G401.6 (cell line): ENCODE results near the gene MUC5AC.

Source experiments
- FAIRE-seq: peaks from 2 replicates; lab custom pipeline; 2012; peaks lifted over from hg19 to GRCh38; lab: Jason Lieb, UNC

Gene MUC5AC

DNA sequence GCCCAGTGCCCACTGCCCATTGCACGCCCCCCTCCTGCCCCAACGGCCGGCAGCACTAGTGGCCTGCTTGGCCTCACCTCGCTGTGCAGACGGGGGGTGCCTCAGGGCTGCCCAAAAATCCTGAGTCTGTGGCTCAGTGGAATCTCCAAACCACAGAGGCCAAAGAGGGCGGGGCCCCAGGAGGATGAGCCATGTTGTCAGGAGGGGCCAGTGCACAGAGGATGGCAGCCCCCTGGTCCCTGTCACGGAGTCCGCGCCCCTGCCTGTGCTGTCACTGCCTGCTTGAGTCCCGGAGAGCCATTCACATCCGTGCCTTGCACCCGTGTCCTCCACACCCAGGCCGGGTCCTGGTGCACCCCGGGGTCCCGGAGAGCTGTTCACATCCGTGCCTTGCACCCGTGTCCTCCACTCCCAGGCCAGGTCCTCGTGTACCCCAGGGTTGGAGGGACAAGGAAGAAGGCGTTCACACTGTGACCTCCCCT lies 36.4 kb upstream of the MUC5AC start:
- no peak for FAIRE-seq

DNA sequence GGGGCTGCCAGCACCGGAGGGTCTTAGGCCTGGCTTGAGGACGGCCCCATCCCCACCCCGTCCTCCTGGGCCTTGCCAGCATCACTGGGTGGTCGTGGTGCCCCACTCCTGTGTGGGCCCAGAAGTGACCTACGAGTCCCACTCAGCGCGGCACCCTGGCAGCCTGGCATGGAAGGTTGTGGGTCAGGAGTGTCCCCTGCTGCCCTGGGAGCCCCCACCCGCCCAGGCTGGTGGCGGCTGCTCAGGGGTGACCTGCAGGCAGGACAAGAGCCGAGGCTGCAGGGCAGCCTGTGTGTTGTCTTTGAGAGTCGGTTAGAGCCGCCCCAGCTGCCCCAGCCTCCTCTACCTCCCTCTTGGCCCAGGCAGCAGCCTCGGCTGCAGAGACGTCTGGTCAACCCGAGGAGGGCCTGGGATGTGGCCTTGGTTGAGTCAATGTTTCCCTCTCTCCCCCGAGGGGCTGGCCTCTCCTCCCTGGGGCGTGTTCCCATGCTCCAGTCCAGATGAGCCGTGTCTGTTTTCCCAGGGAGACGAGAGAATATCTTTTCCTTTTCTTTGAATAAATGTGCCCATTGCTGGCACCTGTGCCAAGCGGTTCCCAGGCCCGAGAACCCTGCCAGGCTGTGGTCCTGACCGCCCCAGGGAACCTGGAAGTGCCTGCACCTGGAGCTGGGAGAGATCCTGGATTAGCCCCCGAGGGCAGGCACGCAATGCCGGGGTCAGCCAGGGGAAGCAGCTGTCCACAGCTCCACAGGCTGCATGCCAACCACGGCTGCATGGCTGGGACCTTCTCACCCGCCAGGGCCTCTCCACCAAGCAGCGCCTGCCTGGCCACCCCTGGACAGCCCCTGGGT lies 35.7 kb upstream of the MUC5AC start:
- no peak for FAIRE-seq

DNA sequence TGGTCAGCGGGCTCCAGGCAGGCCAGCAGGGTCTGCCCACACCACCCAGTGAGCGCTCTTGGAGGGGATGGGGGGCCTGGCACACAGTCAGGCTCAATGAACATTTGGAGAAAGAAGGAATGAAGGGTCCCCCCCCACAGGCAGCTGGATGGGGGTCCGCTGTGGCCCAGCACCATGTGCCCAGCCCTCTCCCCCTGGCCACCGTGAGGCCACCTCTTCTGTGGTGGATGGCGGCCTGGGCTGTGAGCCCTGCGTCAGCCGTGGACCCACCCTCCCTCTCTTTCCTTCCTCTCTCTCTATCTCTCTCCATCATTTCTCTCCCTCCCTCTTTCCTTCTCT lies 35.1 kb upstream of the MUC5AC start:
- FAIRE-seq, result no peak

DNA sequence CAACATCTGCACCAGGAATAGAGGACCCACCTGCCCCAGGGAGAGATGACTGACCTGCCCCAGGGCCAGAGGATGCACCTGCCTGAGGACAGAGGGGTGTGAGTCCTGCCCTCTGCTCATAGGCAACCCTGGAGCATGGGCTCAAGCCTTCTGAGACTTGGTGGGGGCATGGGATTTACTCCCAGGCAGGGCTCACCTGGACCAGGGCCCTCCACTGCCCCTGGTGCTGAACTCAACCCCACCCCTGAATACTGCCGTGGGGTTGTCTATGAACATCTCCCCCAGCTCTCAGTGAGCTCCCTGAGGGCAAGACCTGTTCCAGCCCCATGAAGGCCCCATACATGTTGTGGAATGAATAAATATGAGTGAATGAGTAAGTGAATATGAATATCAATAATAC lies 33.8 kb upstream of the MUC5AC start:
- no peak for FAIRE-seq

DNA sequence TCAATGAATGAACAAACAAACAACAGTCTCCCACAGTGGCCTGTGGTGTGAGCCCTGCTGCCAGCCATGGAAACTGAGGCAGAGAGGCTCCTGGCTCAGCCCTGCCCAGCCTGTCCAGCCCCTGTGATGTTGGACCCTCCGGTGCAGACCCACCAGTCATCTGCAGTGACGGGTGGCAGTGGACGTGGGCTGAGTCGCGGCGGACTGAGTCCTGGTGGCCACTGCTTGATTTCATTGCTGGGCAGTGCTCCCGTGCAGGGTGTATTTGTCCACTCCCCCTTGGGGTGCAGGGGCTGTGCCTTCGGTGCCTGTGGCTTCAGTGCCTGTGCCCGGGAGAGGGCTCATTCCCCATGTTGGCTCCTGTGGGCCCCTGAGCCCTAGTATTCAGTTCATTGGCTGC lies 31.9 kb upstream of the MUC5AC start:
- FAIRE-seq, result no peak

DNA sequence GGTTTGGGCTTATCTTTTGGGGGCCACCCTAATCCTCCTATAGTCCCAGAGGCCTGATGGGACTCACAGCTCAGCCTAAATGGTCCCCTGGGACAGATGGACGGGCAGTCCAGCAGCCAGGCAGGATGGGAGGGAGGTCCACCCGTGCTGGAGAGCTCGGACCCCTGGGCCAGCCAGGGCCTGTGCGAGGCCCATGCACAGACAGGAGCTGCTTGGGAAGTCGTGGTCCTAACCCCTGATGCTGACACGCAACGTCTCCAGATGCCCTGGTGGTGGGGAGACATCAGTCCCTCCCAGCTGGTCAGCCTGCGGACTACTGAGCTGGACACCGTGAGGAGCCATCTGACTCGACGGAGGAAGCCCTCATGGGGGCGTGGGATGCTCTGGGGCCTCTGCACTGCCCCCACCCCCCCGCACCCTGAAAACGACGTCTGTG lies 31.2 kb upstream of the MUC5AC start:
- FAIRE-seq, result no peak

DNA sequence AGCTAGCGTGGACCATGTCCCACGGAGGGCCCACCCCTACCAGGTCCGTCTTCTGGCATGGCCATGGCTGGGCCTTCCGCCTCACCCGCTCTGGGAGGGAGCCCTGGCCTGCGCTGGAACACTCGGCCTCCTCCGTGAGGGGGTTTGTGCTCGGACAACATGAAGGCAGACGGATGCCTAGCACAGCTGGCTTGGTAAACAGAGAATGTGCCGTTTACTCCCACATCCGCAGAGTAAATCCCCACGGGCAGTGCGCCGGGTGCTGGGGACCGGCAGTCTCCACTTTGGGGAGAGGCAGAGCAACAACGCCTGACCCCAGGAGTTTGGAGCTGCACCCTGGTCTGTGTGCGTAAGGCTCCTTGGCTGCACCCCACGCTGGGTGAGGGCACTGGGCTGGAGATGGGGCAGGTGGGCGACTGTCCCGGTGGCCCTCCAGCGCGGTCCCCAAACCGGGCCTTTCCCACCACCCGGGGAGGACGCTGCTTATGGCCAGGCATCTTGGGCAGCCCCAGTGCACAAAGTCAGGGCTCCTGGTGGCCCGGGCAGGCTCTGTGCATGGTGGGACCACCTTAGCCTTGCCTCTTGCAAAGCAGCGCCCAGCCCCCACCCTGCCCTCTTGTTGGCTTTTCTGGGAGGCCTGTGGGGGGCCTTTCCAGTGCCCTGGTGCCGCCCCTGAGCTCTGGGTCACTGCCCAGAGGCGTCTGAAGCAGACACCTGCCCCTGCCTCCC lies 30.7 kb upstream of the MUC5AC start:
- FAIRE-seq, result no peak

DNA sequence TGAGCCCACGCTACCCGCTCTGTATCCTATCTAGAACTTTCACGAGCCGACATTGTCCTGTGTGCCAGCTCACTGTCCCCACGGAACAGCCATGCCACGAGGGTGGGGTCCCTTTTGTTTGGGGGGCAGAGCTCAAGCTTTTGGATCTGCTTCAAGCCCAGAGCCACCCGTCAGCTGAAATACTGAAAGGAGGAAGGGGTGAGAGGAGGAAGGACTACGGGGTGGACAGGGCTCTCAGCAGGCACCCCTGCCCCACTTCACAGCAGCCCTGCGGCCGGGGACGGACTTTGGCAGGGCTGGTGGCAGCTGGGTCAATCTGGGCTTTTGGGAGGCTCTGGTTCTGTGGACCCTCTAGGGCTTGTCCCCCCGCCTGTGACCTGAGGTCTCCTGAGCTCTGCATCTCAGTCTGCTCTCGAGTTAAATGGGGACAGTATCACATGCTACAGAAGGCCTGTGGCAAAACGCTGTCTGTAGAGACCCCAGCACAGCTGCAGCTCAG lies 30.0 kb upstream of the MUC5AC start:
- FAIRE-seq, result no peak

DNA sequence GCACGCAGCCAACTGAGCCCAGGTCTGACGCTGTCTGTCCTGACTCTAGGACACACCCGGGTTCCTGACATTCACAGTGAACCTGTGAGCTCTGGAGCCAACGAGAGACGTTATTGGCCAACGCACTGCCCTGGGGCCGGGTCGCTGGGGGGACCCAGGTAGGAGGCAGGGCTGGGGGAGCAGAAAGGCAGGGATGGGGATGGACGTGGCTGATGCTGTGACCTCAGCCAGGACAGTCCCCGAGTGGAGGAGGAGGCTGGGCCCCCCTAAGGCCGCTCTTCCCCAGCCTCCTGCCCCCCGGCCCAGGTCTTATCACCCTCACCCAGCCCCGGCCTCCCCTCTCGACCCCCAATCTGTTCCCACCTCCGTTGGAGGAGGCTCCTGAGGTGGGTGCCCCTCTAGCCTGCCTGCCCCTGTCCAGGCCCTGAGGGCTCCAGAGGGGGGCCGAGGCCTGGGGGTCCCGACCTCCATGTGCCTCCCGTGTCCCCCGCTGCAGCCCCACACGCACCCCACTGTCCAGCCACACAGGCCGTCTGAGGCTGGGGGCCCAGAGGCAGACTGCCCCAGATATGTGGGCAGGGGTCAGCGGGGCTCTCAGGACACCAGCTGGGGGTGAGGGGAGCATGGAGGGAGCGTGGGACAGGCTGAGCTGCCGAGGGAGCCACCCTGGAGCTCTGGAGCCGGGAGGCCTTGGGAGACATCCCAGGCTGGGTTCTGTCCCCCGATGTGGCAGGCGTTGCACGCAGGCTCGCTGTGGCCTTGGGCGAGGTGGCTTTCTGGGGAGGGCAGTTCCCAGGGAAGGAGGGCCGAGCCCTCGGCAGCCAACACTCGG lies 29.2 kb upstream of the MUC5AC start:
- no peak for FAIRE-seq

DNA sequence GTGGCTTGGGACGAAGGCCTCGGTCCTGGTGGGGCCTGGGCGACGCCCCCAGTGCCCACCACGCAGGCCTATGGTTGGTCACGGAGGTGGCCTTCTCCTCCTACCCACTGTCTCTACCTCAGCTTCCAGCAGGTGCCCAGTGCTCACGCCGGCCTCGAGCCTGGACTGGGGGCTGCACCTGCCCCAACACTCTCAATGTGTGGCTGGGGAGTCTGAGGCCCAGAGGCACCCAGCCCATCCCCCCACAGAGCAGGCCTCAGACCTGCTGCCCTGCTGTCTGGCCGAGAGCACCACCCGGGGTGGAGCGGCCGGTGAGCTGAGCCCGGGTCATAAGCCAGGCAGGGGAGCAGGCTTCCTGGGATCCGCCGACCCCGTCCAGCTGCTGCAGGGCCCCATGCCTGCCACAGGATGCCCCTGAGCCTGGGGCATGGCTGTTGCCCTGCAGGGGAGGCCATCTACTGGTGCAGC lies 28.6 kb upstream of the MUC5AC start:
- FAIRE-seq, result no peak

DNA sequence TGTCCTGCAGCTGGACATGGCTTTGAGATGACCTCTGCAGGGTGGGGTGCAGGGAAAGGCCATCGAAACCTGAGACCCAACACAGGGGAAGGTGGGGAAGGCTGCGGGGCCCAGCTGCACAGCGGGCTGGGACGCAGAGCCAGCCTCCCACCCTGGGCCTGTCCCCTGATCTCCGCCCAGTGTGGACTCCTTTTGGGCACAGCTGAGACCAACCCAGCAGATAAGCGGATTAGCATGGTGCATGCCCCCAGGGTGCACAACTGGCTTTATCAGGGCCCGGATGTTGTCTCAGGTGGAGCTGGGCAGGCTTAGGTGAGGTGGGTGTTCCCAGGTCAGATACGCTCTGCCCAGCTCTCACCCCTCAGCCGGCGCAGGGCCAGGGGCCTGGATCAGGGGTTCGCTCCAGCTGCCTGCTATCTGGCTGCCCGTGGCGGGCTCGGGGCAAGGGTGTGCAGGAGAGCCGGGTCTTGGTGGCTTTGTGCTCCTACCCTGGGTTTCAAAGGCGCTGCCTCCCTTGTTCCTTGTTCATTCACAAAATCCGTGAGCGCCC lies 28.1 kb upstream of the MUC5AC start:
- no peak for FAIRE-seq

DNA sequence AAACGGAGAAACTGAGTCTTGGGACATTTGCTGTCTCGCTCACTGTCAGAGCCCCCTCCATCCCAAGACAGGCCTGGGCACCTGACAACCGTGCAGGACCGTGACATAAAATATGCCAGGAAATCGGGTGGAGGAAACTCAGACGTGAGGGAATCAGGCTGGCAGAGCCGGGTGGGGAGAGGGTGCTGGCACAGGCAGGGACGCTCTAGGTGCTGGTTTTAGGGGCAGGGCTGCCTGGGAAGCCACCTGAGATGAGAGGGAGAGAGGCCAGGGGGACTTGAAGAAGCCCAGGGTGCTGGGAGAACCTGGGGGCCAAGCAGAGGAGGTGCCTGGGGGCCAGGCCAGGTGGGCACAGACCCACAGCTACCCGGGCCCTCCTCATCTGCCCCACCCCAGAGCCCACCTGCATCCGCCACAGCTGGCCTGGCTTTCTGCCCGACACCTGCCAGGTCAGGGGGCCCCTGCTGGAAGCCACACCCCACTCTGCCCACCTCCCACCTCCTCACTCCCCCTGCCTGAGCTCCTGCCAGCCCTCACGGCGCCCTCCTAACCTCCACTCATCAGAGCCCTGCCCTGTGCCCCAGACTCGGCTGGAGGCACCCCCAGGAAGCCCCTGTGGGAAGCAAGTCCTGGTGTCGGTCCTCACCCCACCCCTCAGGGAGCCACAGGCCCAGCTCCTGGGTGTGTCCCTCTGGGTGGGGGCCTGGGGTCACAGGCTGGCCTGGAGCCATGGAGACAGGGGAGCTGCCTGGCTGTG lies 27.3 kb upstream of the MUC5AC start:
- FAIRE-seq, result no peak

DNA sequence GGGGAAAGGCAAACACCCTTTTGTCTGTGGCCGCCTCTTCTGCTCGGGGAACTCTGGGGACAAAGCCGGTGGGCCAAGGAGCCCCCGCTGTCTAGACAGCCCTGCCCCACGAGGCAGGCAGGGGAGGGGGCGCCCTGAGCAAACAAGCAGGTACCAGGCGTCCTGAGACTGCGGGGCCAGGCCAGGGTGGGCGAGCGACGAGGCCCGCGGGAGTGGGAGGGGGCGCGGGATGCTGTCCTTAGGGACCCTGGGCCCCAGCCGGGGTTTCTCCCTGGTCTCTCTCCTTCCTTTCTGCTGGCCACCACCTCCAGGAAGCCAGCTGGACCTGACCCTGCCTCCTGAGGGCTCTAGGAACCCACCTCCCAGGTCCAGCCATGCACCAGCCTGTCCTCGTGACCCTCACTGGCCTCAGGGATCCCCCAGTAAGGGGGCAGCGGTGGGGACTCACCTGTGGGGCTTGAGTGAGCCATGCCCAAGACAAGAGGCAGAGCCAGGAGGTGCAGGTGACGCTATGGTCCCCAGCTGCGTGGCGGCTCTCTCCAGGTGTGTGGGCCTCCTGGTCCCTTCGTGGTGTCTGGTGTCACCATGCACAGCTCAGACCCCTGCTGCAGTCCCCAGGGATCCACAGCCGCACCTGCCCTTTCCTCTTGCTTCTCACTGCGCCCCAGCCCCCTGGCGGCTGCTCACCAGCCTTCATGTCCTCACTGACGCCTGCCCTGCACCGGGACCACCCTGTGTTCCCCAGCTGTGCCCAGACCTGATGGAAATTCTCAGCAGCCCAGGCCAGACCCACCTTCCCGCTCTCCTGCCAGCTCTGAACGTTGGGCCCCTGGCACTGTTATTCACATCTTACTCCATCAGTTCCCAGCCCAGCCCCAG lies 26.5 kb upstream of the MUC5AC start:
- FAIRE-seq, result no peak

DNA sequence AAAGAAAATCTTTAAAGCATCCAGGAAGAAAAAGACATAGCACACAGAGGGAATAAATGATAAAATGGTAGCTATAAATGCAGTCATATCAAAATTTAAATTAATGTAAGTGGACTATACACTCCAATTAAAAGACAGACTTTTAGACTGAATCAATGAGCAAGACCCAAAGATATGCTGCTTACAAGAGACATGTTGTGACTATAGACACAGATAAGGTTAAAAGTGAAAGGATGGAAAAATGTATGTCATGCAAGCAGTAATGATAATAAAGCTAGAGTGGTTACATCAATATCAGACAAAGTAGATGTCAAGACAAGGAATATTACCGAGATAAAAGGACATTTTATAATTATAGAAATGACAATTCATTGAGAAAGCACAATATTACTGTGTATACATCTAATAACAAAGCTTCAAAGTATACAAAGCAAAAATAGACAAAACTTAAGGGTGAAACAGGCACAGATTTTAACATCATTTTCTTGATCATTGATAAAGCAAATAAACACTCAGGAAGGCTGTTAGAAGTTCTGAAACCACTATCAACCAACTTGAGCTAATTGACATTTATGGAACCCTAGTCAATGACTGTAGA lies 22.8 kb upstream of the MUC5AC start:
- FAIRE-seq, result no peak

DNA sequence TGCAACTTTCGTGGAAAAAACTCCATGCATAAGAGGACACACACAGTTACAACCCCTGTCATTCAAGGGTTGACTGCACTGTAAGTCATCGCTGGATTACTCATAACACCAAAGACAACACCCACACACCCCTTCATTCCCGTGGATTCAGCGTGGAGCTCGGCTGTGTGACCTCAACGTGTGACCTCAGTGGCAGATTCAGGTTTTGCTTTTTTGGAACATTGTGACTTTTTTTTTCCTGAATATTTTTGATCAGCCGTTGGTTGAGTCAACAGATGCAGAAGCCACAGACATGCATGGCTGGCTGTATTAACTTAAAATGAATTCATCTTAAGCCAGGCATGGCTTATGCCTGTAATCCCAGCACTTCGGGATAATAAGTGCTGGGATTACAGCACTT lies 19.7 kb upstream of the MUC5AC start:
- FAIRE-seq, result no peak

DNA sequence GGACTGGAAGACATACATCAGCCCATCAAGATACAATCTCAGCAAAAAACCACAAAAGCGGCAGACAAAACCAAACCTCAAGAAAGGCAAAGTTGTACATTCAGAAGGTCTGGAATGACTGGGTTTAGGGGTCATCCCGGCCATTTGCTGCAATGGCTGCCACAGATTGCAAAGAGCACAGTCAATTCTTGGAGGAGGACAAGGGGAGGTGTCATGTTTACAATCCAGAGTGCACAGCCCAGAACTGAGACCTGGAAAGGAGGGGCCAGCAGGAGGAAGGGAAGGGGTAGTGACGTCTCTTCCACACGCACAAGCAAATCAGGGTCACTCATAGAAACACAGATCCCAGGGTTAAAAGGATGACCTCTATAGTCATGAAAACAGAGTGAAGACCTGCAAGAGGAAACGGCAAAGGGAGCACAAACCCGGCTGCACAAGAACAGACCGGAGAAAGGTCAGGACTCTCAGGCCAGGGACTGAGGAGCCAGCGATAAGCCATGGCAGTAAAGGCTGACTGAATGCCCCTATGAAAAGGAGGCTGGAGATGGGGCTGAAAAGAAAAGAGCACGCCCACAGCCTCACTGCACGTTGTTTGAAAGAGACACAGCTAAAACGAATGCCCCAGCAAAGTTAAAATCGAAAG lies 18.2 kb upstream of the MUC5AC start:
- no peak for FAIRE-seq

DNA sequence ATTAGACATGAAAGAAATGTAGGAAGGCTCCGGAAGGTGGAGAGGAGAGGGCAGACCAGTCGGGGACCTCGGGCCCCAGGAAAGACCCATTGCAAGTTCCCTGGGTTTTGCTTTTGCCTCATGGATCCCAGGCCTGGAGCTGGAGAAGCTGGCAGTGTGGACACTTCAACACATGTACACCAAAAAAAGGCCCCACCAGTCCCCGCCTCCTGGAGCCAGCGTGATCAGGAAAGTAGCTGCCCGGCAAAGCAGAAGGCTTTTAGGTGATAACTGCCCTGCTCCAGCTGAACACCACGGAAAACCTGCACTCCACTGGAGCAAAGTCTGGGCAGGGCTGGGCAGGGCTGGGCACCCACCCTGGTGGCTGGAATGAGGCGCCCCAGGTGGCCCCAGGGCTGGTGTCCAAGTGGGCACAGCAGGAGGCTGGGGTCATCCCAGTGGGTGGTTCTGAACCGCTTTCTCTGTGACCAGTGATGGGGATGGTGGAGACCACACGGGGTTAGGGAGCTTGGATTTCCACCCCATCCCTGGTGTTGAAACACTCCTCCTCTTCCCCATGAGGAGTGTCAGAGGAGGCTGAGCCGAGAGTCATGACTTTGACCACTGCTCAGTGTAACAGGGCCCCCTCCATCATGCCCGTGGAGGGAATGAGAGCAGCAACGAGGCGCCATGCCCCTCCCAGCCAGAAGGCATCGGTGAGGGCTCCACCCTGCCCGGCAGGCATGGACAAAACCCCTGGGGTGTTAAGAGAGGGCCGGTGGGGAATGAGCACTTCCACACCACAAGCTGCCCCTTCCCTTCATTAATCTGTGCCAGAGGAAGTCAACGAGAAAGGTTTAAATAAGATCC lies 16.9 kb upstream of the MUC5AC start:
- FAIRE-seq, result no peak

DNA sequence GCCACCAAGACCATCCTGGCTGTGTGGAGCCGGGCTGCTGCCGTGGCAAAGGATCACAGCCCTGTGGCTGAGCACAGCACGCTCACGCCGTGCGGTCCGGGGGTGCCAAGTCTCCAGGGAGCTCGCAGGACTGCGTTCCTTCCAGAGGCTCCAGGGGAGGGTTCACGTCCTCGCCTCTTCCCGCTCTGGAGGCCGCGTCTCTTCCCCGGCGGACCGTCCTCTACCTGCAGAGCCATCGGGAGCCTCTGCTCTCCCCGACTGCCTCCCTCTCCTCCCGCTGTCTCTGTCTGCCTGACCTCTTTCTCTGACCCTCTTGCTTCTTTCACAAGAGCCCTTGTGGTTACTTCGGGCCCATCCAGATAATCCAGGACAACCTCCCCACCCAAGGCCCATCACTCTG lies 11.4 kb upstream of the MUC5AC start:
- FAIRE-seq, result no peak

DNA sequence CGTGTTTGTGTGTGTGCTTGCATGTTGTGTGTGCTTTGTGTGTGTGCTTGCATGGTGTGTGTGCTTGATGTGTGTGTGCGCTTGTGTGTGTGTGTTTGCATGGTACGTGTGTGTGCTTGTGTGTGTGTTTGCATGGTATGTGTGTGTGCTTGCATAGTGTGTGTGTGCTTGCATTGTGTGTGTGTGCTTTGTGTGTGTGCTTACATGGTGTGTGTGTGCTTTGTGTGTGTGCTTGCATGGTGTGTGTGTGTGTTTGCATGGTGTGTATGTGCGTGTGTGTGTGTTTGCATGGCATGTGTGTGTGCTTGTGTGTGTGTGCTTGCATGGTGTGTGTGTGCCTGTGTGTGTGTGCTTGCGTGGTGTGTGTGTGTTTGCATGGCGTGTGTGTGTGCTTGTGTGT lies 10.0 kb upstream of the MUC5AC start:
- FAIRE-seq, result no peak
